ENCODE measurements around the gene SYT17.

DNA sequence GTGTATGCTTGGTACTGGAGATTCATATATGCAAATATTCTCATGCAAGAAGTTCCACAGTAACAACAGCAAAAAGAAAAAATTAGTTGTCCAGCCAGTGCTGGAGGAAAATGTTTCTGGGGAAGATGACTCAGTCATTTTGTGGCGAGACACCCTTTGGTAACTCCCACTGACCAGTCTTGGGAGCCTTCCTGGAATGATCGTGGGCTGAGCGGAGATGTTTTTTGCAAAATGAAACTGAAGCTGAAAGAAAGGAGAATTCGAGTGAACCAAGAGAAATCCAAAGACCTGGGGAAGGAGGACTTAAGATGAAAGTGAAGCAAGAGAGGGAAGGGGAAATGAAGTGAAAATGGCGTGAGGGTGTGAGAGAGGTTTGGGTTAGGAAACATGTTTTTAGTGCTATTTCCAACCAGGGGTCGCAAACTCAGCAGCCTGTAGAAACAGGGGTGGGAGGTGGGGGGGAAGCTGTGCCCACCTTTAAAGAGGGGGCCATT is 49.1 kb upstream of the SYT17 start:
- TF ChIP-seq, protein P1, sequence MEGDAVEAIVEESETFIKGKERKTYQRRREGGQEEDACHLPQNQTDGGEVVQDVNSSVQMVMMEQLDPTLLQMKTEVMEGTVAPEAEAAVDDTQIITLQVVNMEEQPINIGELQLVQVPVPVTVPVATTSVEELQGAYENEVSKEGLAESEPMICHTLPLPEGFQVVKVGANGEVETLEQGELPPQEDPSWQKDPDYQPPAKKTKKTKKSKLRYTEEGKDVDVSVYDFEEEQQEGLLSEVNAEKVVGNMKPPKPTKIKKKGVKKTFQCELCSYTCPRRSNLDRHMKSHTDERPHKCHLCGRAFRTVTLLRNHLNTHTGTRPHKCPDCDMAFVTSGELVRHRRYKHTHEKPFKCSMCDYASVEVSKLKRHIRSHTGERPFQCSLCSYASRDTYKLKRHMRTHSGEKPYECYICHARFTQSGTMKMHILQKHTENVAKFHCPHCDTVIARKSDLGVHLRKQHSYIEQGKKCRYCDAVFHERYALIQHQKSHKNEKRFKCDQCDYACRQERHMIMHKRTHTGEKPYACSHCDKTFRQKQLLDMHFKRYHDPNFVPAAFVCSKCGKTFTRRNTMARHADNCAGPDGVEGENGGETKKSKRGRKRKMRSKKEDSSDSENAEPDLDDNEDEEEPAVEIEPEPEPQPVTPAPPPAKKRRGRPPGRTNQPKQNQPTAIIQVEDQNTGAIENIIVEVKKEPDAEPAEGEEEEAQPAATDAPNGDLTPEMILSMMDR (IDR thresholded peaks at IDR 0.05; ENCODE audit: low read length), result no peak
- no peak for TF ChIP-seq EZH2 (IDR thresholded peaks at IDR 0.05; ENCODE audit: borderline replicate concordance, low read length)

Measured in OCI-LY1 (cell line).